ENCODE measurements around the gene FER. TPM values are rescaled to one million over a fixed set of nuclear protein-coding genes. Genes with fewer than 3 reads are reported as not detected.
A peak's percentile ranks its signal among the peaks of the same experiment; 100 is the strongest.

Gene FER
- polyA plus RNA-seq, 1 of the 3 experiments (the other 2 are of a cell fraction), result 1.8 TPM

GRCh38 chr5:108814551-108814950, 66.9 kb downstream of the FER start (continued):
- TF ChIP-seq SIN3A (IDR thresholded peaks at IDR 0.05; ENCODE audit: borderline replicate concordance, low read depth, low read length) (no peak), MAX (IDR thresholded peaks at IDR 0.05; ENCODE audit: low read depth) (no peak)

GRCh38 chr5:108818613-108819272, 71.0 kb downstream of the FER start:
- no peak overlapping the region for H3K4me2 ChIP-seq
- CTCF ChIA-PET, result interaction anchor here (0.6 to 1.9 kb wide), 2 partner anchors 12 to 81 kb away, joined by 3 to 4 read pairs; no protein-coding TSS in a partner anchor

GRCh38 chr5:108820983-108821382, 73.3 kb downstream of the FER start:
- Histone ChIP-seq H2AFZ (ENCODE audit: low read depth) (no peak overlapping the region), H3F3A (replicated peaks; ENCODE audit: insufficient read depth) (no peaks in the 10 kb centered on the region), H4K20me1 (ENCODE audit: insufficient read depth) (no peaks in the 10 kb centered on the region), H3K27me3 (ENCODE audit: insufficient read depth) (no peaks in the 10 kb centered on the region), H3K4me3 (ENCODE audit: low read depth in 2 of 2, low read length in 1 of 2) (no peak overlapping the region), H3K9me2 (no peaks in the 10 kb centered on the region; the same call in 1 of the 2 replicates), H3K4me1 (ENCODE audit: control insufficient read depth in 1 of 2, insufficient read depth in 2 of 2, low read depth in 1 of 2, low read length in 1 of 2) (no peaks in the 10 kb centered on the region; a peak in 1 of 4 replicates), H3K79me2 (ENCODE audit: insufficient read depth) (peaks cover 12% of the 10 kb centered on the region), H3K36me3 (replicated peaks in 1 of 2; ENCODE audit: control insufficient read depth in 1 of 2, insufficient read depth in 2 of 2, low read length in 1 of 2) (no peaks in the 10 kb centered on the region), H3K4me2 (no peak overlapping the region), H3K9ac (no peak overlapping the region), H3K27ac (ENCODE audit: low read depth in 2 of 2, low read length in 1 of 2) (no peak overlapping the region), H3K9me3 (0 out of 2 replicates have a peak, but pooled peaks cover 4% of the 10 kb centered on the region)
- TF ChIP-seq GATA2 (CRISPR knock-in tag; IDR thresholded peaks at IDR 0.05) (no peak), IRF3 (IDR thresholded peaks at IDR 0.05; ENCODE audit: low read depth, low read length) (no peak), RXRA (IDR thresholded peaks at IDR 0.05; ENCODE audit: borderline replicate concordance, low read depth) (no peak), NFIC (IDR thresholded peaks at IDR 0.05; ENCODE audit: borderline replicate concordance) (no peak)
- ChIA-PET POLR2A (no interaction called here), CTCF (interaction anchor here (1.9 kb wide), 1 partner anchor 9 kb away, joined by 4 read pairs; no protein-coding TSS in a partner anchor)
- no peak for DNase-seq
- 96% methylated on average over 3 of the region's 3 CpGs for WGBS (ENCODE audit: low lambda C conversion rate)

More at GRCh38 chr5:108818613-108819272, 71.0 kb downstream of the FER start:
- TF ChIP-seq CHD2 (IDR thresholded peaks at IDR 0.05; ENCODE audit: low read length, partially characterized antibody) (no peak), FOSL2 (IDR thresholded peaks at IDR 0.05; ENCODE audit: borderline replicate concordance, low read depth) (peak; percentile 57; the same call in 1 of the 2 replicates), IRF3 (IDR thresholded peaks at IDR 0.05; ENCODE audit: low read depth, low read length) (no peak)
- DNase-seq, result no peak
- WGBS (ENCODE audit: low lambda C conversion rate), result 82% methylated on average over 5 of the region's 5 CpGs
- Histone ChIP-seq H2AFZ (ENCODE audit: low read depth) (0 out of 2 replicates have a peak overlapping the region, but pooled peaks have one; percentile 43), H3K79me2 (ENCODE audit: insufficient read depth) (peaks cover 20% of the 10 kb centered on the region), H3K27ac (ENCODE audit: low read depth in 2 of 2, low read length in 1 of 2) (no peak overlapping the region; a peak in 1 of 4 replicates), H3K4me3 (ENCODE audit: low read depth in 2 of 2, low read length in 1 of 2) (no peak overlapping the region), H3K9ac (no peak overlapping the region), H4K20me1 (ENCODE audit: insufficient read depth) (no peaks in the 10 kb centered on the region), H3K9me2 (no peaks in the 10 kb centered on the region), H3F3A (replicated peaks; ENCODE audit: insufficient read depth) (no peaks in the 10 kb centered on the region), H3K9me3 (0 out of 2 replicates have a peak, but pooled peaks cover 4% of the 10 kb centered on the region), H3K4me1 (ENCODE audit: control insufficient read depth in 1 of 2, insufficient read depth in 2 of 2, low read depth in 1 of 2, low read length in 1 of 2) (no peaks in the 10 kb centered on the region; a peak in 1 of 4 replicates), H3K36me3 (replicated peaks in 1 of 2; ENCODE audit: control insufficient read depth in 1 of 2, insufficient read depth in 2 of 2, low read length in 1 of 2) (no peaks in the 10 kb centered on the region), H3K27me3 (ENCODE audit: insufficient read depth) (no peaks in the 10 kb centered on the region)
- POLR2A ChIA-PET, result no interaction called here
